Measurements from ENCODE around the gene ZDHHC13. TPM values are rescaled to one million over a fixed set of nuclear protein-coding genes. Genes with fewer than 3 reads are reported as not detected.

The ZDHHC13 gene
- total and polyA plus RNA-seq, 2 of the 8 experiments (the other 6 are each of a cell fraction or from before 2014, with no cell fraction given) = 22.4 to 24.1 TPM

DNA sequence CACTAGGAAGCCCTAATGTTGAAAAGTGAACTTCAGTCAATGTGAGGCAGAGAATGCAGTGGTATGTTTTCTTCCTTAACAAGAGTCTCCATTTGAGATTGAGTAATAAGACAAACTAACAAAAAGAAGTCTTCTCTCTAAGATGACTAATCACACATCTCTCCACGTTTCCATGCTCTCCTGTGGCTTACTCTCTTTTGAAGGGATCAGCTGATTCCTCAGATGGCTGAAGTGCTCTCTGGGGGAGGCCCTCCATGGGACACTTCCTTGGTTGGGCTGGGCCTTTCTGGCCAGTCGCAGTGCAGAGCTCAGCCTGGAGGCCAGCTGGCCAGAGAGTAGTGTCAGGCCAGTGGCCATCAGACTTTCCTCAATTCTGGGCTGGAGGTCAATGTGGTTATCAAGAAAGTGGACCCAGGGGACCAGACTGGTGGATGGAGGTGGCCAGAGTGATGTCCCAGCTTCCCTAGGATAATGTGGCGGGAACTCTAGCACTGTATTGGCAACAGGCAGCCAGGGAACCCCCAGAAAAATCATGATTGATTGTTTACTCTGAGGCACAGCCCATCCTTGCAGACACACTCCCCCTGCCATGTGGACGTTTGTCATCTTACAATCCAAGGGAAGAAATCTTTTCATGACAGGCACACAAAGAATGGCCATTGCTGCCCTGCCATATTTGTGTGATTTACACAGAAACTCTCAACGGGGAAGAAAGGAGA lies 70.3 kb downstream of the ZDHHC13 start:
- no peak overlapping the region for H3K18ac ChIP-seq (ENCODE audit: extremely low read depth, low read length)
- peaks cover 0 to 1% (median 0%) of the 10 kb centered on the region in 4 experiments; a peak in 2 of 7 replicates for H3K4me1 ChIP-seq (replicated peaks in 1 of 4; ENCODE audit: control insufficient read depth in 3 of 4, insufficient read depth in 4 of 4, low read length in 3 of 4)
- H2BK120ac ChIP-seq (replicated peaks; ENCODE audit: low read depth, low read length) = no peak overlapping the region
- no peak overlapping the region for H3K23ac ChIP-seq (ENCODE audit: insufficient read length)
- no peak overlapping the region for H3K4me3 ChIP-seq (ENCODE audit: extremely low read depth in 1 of 4, insufficient read depth in 2 of 4, low read depth in 3 of 4, low read length in 4 of 4)
- H2AFZ ChIP-seq (ENCODE audit: low read length) = no peak overlapping the region
- H3K4me2 ChIP-seq (ENCODE audit: insufficient read depth in 1 of 2, low read depth in 2 of 2, low read length in 2 of 2) = no peak overlapping the region
- no peak overlapping the region for H2BK15ac ChIP-seq (ENCODE audit: low read length)
- no peaks in the 10 kb centered on the region; a peak in 1 of 7 replicates for H3K27me3 ChIP-seq (replicated peaks in 1 of 4; ENCODE audit: control insufficient read depth in 3 of 4, extremely low read depth in 1 of 4, insufficient read depth in 3 of 4, low read length in 3 of 4)
- no peaks in the 10 kb centered on the region for H4K20me1 ChIP-seq (replicated peaks in 1 of 2; ENCODE audit: control insufficient read depth in 1 of 2, insufficient read depth in 2 of 2, low read length in 2 of 2)
- DNase-seq (ENCODE audit: low read depth in 1 of 2, low spot score in 2 of 2) = no peak
- no peaks in the 10 kb centered on the region for H3K36me3 ChIP-seq (ENCODE audit: control insufficient read depth in 2 of 4, insufficient read depth in 4 of 4, low read length in 3 of 4)
- no peak overlapping the region for H4K5ac ChIP-seq (ENCODE audit: insufficient read length, low read depth, low read length)
- H3K4ac ChIP-seq (replicated peaks; ENCODE audit: insufficient read length, low read depth, low read length) = no peak overlapping the region
- H3K56ac ChIP-seq (replicated peaks; ENCODE audit: insufficient read length, low read depth, low read length) = no peak overlapping the region
- no peaks in the 10 kb centered on the region for H3K79me1 ChIP-seq (ENCODE audit: low read depth, low read length)
- no peak overlapping the region; the same call in 1 of the 2 replicates for H4K8ac ChIP-seq (ENCODE audit: extremely low read depth, insufficient read depth, low read length)
- no peak overlapping the region for H3K9ac ChIP-seq (replicated peaks in 1 of 4; ENCODE audit: extremely low read depth in 1 of 4, low read depth in 3 of 4, low read length in 3 of 4)
- no peaks in the 10 kb centered on the region for H3K23me2 ChIP-seq (ENCODE audit: low read depth, low read length)
- no peaks in the 10 kb centered on the region for H3K79me2 ChIP-seq (ENCODE audit: control insufficient read depth in 1 of 2, insufficient read depth in 2 of 2, low read length in 2 of 2)
- H3K9me3 ChIP-seq (ENCODE audit: insufficient read depth in 2 of 2, low read depth in 1 of 2, low read length in 1 of 2) = no peaks in the 10 kb centered on the region
- H4K91ac ChIP-seq (replicated peaks; ENCODE audit: insufficient read length, low read length) = no peak overlapping the region
- FAIRE-seq = no peak
- no peak overlapping the region for H2BK20ac ChIP-seq (ENCODE audit: low read length)
- H2AK5ac ChIP-seq (ENCODE audit: low read depth, low read length) = no peak overlapping the region
- CTCF ChIA-PET (ENCODE audit: partially characterized antibody) = interaction anchor here (1.1 kb wide), 1 partner anchor 110 kb away, joined by 5 read pairs; no protein-coding TSS in a partner anchor
- H3K14ac ChIP-seq (ENCODE audit: insufficient read length) = no peak overlapping the region
- TF ChIP-seq SIRT6 (IDR thresholded peaks at IDR 0.05; ENCODE audit: low read length) (no peak), KDM1A (IDR thresholded peaks at IDR 0.05; ENCODE audit: borderline replicate concordance, low read length) (no peak), EZH2 (IDR thresholded peaks at IDR 0.05; ENCODE audit: low read depth, low read length, severe bottlenecking) (no peak), RXRA (IDR thresholded peaks at IDR 0.05; ENCODE audit: insufficient read depth, low read depth, low read length) (no peak), SP1 (IDR thresholded peaks at IDR 0.05; ENCODE audit: low read depth, low read length) (no peak), GABPA (IDR thresholded peaks at IDR 0.05; ENCODE audit: borderline replicate concordance, insufficient read depth, low read length) (no peak)
- no peak overlapping the region for H2BK5ac ChIP-seq (ENCODE audit: low read depth, low read length)
- no peak overlapping the region for H3K27ac ChIP-seq (ENCODE audit: low read depth, low read length)
- POLR2A ChIA-PET (ENCODE audit: partially characterized antibody) = interaction anchor here (0.8 kb wide), 1 partner anchor 77 kb away, joined by 3 read pairs; no protein-coding TSS in a partner anchor
- no peak overlapping the region for H2BK12ac ChIP-seq (ENCODE audit: low read depth, low read length)
- 79% methylated on average over 5 of the region's 5 CpGs; no CpG with 5 or more reads in 1 of the 2 experiments for WGBS, 2 experiments (ENCODE audit: extremely low coverage in 1 of 2, insufficient coverage in 1 of 2, insufficient read length in 1 of 2, insufficient replicate concordance in 2 of 2, low coverage in 1 of 2, low lambda C conversion rate in 2 of 2, missing lambda C conversion rate in 1 of 2)
